Fibroblast of lung (primary cell): Measurements from ENCODE around the gene TPD52L2. TPM values are rescaled to one million over a fixed set of nuclear protein-coding genes. Genes with fewer than 3 reads are reported as not detected.

ENCODE experiments used
- DNase-seq, 2 donors: peaks; one replicate each; pipeline versions ENCODE4 v3.0.0 to v3.0.0-alpha.2; 2010; ENCODE audit warnings: low read depth in 2 of 2
- H2AFZ ChIP-seq: 2 replicates; pipeline ENCODE4 v1.5.1; 2012; ENCODE audit warnings: low read length, control low read depth, inconsistent platforms
- H3K27ac ChIP-seq: 2 replicates; pipeline ENCODE4 v1.5.1; 2011; ENCODE audit warnings: low read length, control low read depth; ENCODE audit not compliant: insufficient read depth
- H3K27me3 ChIP-seq: 2 replicates; pipeline ENCODE4 v1.5.1; 2011; ENCODE audit warnings: mild to moderate bottlenecking, low read length; ENCODE audit not compliant: control insufficient read depth, insufficient read depth
- H3K36me3 ChIP-seq: 2 replicates; pipeline ENCODE4 v1.5.1; 2011; ENCODE audit warnings: low read length; ENCODE audit not compliant: control insufficient read depth, insufficient read depth
- H3K4me1 ChIP-seq: 2 replicates; pipeline ENCODE4 v1.5.1; 2011; ENCODE audit warnings: low read length; ENCODE audit not compliant: control insufficient read depth, insufficient read depth; ENCODE audit errors: extremely low read depth
- H3K4me2 ChIP-seq: 2 replicates; pipeline ENCODE4 v1.5.1; 2011; ENCODE audit warnings: low read length, control low read depth; ENCODE audit not compliant: insufficient read depth; ENCODE audit errors: extremely low read depth
- H3K4me3 ChIP-seq, 4 experiments: fragments of 200-600 bp in 1 of 4; sonication (generic) in 1 of 4; replicated peaks in 1 of 4; 2 replicates each; pipeline ENCODE4 v1.5.1; 2011 to 2016; ENCODE audit warnings: low read length in 4 of 4, low read depth in 3 of 4, mild to moderate bottlenecking in 3 of 4, control low read depth in 2 of 4, inconsistent platforms in 1 of 4, mixed read lengths in 1 of 4; ENCODE audit not compliant: insufficient read depth in 1 of 4; ENCODE audit errors: control extremely low read depth in 1 of 4
- H3K79me2 ChIP-seq: 2 replicates; pipeline ENCODE4 v1.5.1; 2012; ENCODE audit warnings: mild to moderate bottlenecking, low read length, inconsistent platforms; ENCODE audit not compliant: control insufficient read depth, insufficient read depth
- H3K9ac ChIP-seq: 2 replicates; pipeline ENCODE4 v1.5.1; 2011; ENCODE audit warnings: mild to moderate bottlenecking, low read length, control low read depth; ENCODE audit not compliant: insufficient read depth
- H3K9me3 ChIP-seq: 2 replicates; pipeline ENCODE4 v1.5.1; 2012; ENCODE audit warnings: low read depth, low read length; ENCODE audit not compliant: control insufficient read depth, insufficient read depth
- H4K20me1 ChIP-seq: 2 replicates; pipeline ENCODE4 v1.5.1; 2011; ENCODE audit warnings: low read length; ENCODE audit not compliant: control insufficient read depth, insufficient read depth; ENCODE audit errors: extremely low read depth
- CTCF ChIP-seq, 2 donors: IDR thresholded peaks in 1 of 2; conservative IDR thresholded peaks in 1 of 2; 1 replicate in 1 of 2; 2 replicates in 1 of 2; pipeline ENCODE4 v1.5.1; 2011 to 2012; ENCODE audit warnings: low read length in 2 of 2, control low read depth in 1 of 2, inconsistent platforms in 1 of 2, low read depth in 1 of 2, mild to moderate bottlenecking in 1 of 2
- EZH2 ChIP-seq: IDR thresholded peaks from 2 replicates; pipeline ENCODE4 v1.5.1; 2012; ENCODE audit warnings: low read length, control low read depth, mild to moderate bottlenecking; ENCODE audit errors: missing control alignments
- polyA plus RNA-seq, 2 donors: library from polyadenylated mRNA; depleted of rRNA in 1 of 2; stranded (reverse) in 1 of 2; unstranded in 1 of 2; fragments of >200 nt; gene quantifications; 2 replicates each; pipeline ENCODE4 v1.2.1, GENCODE V29; 2011 to 2012; ENCODE audit warnings: missing spikeins in 1 of 2
- total RNA-seq: library from RNA; depleted of rRNA; stranded (reverse); fragments of >200 nt; gene quantifications from 2 replicates; pipeline ENCODE4 v1.2.1, GENCODE V29; 2014

Gene TPD52L2
- total and polyA plus RNA-seq, 2 donors (not counting 1 experiment from before 2014, with no cell fraction given), result 123 to 212 TPM

- peaks cover 72% of the 10 kb centered on the region for H3K79me2 ChIP-seq
- no peak overlapping the region for H3K4me3 ChIP-seq
- H3K36me3 ChIP-seq, result peaks cover 6% of the 10 kb centered on the region
- no peaks in the 10 kb centered on the region for H3K27me3 ChIP-seq
- no peak for DNase-seq
- no peaks in the 10 kb centered on the region for H3K9me3 ChIP-seq
- TF ChIP-seq CTCF (conservative IDR thresholded peaks at IDR 0.05 in 1 of 2, IDR thresholded peaks at IDR 0.05 in 1 of 2; ENCODE audit: low read depth in 1 of 2, low read length in 2 of 2) (no peak), EZH2 (no peak)
- H2AFZ ChIP-seq, result no peak overlapping the region
- H3K27ac ChIP-seq, result no peak overlapping the region
- peaks cover 4% of the 10 kb centered on the region for H3K4me1 ChIP-seq
- H3K9ac ChIP-seq, result no peak overlapping the region
- peaks cover 3% of the 10 kb centered on the region for H4K20me1 ChIP-seq
- no peak overlapping the region for H3K4me2 ChIP-seq
Measured at GRCh38 chr20:63898882-63899558, 34.0 kb downstream of the TPD52L2 start.

- Histone ChIP-seq H3K79me2 (peaks cover 84% of the 10 kb centered on the region), H3K9me3 (no peaks in the 10 kb centered on the region), H3K27me3 (no peaks in the 10 kb centered on the region), H2AFZ (no peak overlapping the region), H3K4me3 (no peak overlapping the region), H3K4me2 (no peak overlapping the region), H3K36me3 (peaks cover 6% of the 10 kb centered on the region), H4K20me1 (peaks cover 3% of the 10 kb centered on the region), H3K9ac (no peak overlapping the region), H3K4me1 (peaks cover 4% of the 10 kb centered on the region), H3K27ac (no peak overlapping the region)
- TF ChIP-seq CTCF (conservative IDR thresholded peaks at IDR 0.05 in 1 of 2, IDR thresholded peaks at IDR 0.05 in 1 of 2; ENCODE audit: low read depth in 1 of 2, low read length in 2 of 2), result no peak
- no peak for TF ChIP-seq EZH2
- no peak for DNase-seq
Measured at GRCh38 chr20:63900413-63900812, 35.3 kb downstream of the TPD52L2 start.

- no peaks in the 10 kb centered on the region for H3K27me3 ChIP-seq
- H3K4me3 ChIP-seq, result no peak overlapping the region
- TF ChIP-seq CTCF (conservative IDR thresholded peaks at IDR 0.05 in 1 of 2, IDR thresholded peaks at IDR 0.05 in 1 of 2; ENCODE audit: low read depth in 1 of 2, low read length in 2 of 2) (no peak), EZH2 (no peak)
- no peak overlapping the region for H3K4me2 ChIP-seq
- no peaks in the 10 kb centered on the region for H3K4me1 ChIP-seq
- peak in 1 of 2 donors; percentile 17 for DNase-seq
- H3K27ac ChIP-seq, result no peak overlapping the region
- peaks cover 78% of the 10 kb centered on the region for H3K79me2 ChIP-seq
- no peaks in the 10 kb centered on the region for H4K20me1 ChIP-seq
- no peaks in the 10 kb centered on the region for H3K9me3 ChIP-seq
- H2AFZ ChIP-seq, result no peak overlapping the region
- H3K36me3 ChIP-seq, result no peaks in the 10 kb centered on the region
- H3K9ac ChIP-seq, result no peak overlapping the region
Measured at GRCh38 chr20:63903796-63904561, 38.9 kb downstream of the TPD52L2 start.
